Measurements from ENCODE around the gene ZC3H18.
A peak's percentile ranks its signal among the peaks of the same experiment; 100 is the strongest.
"Not testable (repeated sequence)": the region's sequence is repeated elsewhere in the genome, so short reads cannot be mapped to it uniquely, and the experiment has no call there.

ZC3H18 gene

DNA sequence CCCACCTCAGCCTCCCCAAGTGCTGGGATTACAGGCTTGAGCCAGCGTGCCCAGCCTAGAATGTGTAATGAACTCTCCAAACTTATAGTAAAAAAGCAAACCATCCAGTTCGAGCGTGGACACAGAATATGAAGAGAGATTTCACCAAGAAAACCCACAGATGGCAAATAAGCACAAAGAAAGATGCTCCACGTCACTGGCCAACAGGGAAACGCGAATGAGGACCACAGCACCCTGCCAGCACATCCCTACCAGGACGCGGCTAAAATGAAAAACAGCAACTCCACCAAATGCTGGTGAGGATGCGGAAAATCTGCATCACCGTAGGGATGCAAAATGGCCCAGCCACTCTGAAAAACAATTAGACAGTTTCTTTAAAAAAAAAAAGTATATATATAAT lies 91.3 kb downstream of the ZC3H18 start:
- DNase-seq: no peak

DNA sequence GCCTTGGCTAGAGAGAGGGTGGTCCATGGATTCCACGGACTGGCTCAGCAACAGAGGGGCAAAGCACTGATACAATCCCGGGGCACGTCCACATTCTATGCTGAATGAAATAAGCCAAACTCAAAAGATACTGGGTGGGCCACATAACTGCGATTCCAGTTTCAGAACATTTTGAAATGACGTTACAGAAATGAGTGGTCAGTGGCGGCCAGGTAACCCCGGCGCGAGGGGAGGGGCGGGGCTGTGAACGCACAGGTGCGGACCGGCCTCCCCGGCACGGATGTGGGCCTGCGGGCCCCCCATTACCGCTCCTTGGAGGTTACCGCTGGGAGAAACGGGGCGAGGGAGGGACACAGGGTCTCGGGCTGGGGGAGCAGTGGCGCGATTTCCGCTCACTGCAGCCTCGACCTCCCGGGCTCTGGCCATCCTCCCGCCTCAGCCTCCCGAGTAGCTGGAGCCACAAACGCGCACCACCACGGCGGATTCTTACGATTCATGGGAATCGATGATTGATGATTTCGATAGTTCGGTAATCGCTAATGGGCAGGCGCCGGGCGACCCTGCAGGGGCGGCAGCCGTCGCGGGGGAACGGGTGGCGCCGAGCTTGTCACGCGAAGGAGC lies 92.1 kb downstream of the ZC3H18 start:
- DNase-seq: no peak

DNA sequence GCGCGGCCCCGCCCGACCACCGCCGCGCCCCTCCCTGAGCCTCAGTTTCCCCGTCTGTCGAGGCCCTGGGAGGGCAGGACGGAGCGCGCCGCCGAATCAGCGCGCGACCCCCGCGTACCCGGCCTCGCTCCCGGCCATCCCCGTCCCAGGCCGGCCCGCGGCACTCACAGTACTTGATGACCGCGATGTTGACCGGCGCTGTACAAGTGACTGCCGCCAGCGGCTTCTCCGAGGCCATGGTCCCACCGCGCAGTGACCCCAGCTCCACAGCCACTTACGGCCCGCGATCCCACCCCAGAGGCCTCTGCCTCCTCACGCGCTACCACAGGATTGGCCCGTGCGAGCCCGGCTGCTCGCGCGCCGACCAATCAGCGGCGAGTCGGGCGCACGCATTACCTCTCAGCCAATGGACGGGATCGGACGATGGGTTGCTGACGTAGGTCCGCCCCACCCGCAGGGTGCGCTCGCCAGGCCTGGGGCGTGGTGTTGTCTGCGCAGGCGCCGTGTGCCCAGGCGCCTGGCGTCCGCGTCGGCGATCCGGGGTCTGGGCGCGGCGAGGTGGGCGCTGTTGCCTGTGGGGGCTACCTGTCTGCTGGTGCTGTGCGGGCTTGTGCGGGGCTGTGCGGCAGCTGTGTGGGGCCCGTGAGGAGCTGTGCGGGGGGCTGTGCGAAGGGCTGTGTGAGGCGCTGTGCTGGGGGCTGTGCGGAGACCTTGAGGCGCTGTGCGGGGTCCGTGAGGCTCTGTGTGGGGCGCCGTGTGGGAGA lies 92.8 kb downstream of the ZC3H18 start, which contains the start of gene MVD:
MVD (minus strand) TSS at position 249 of the 764 bp plus-strand sequence; CDS start at position 238, 11 bp downstream.
- peak; percentile 96 for DNase-seq

DNA sequence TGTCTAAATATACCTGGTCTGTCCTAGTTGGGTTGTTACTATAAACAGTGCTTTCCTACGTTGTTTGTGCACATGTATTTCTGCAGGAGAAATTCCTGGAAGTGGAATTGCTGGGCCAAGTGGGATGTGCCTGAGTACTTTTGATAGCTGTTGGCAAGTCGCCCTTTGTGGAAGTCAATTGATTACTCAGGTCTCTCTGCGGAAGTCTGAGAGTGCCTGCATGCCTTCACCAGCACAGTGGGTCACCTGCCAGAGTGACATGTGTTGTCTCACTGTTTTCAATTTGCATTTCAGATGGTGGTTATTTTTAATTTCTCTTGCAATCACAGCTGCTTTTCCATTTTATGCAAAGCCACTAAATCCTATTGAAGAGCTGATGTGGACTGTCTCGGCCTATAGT lies 94.9 kb downstream of the ZC3H18 start:
- no peak for DNase-seq

DNA sequence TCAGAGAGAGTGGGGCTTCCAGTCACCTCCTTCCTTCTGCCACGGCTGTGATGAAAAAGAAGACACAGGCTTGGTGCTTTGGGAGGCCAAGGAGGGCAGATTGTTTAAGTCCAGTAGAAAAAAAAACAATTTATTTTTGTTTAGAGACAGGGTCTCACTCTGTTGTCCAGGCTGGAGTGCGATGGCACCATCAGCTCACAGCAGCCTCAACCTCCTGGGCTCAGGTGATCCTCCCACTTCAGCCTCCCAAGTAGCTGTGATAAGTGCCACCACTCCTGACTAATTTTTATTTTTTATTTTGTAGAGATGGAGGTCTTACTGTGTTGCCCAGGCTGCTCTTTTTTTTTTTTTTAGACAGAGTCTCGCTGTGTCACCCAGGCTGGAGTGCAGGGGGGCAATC lies 95.4 kb downstream of the ZC3H18 start:
- DNase-seq: no peak

DNA sequence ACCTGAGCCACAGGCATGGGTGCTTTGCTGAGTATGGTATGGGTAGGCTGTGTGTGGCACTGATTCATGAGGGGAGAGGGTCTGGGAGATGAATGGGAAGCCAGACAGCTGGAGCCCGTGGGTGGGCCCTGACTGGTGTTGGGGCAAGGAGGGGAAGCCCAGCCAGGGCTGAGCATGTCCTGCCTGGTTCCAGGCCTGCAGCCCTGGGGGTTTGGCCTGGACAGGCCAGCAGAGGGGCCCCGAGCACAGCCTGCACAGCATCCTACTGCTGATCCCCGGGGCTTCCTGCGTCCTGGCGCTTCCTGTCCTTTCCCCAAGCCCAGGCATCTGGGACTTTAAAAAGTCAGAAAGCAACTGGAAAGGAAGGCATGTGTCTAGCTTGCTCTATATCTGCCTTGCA lies 97.3 kb downstream of the ZC3H18 start:
- DNase-seq: no peak

DNA sequence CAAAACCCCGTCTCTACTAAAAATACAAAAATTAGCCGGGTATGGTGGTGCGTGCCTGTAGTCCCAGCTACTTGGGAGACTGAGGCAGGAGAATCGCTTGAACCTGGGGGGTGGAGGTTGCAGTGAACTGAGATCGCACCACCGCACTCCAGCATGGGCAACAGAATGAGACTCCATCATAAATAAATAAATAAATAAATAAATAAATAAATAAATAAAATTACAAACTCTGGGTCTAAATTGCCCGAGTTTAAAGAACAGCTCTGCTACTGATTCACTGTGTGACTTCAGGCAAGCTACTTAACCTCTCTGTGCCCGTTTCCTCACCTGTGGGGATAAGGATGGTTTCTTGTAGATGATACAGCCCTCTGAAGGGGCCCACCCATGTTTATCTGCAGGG lies 99.3 kb downstream of the ZC3H18 start:
- not testable (repeated sequence) for DNase-seq

DNA sequence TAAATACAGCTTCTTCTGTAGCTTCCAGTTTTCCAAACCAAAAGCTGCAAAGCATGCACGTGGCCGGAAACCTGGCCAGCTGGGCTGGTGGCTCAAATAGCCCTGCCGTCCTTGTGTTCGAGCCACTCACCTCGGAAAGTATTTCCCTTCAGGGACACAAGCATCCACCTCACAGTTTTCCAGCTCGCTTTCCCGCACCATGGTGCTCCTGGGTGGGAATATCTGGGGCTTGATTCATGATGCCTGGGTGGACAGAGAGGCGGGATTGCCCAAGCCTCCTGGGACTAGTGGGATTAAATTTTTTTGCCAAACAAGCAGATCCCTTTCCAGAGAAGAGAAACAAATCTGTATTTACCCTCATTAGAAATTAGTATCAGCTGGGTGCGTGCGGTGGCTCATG lies 99.8 kb downstream of the ZC3H18 start:
- DNase-seq: no peak

DNA sequence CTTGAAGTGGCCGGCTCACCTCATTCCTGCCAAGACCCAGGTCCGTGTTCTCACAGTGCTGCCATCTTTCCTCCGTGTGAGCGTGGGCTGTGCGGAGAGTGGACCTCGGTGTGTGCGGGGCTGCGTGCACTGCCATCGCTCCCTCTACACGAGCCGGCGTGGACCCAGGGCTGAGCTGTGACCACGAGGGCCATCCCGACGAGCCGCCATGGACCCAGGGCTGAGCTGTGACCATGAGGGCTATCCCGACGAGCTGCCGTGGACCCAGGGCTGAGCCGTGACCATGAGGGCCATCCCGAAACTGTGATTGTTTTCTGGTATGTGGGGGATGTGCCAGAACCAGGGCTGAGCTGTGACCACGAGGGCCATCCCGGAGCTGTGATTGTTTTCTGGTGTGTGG lies 101.6 kb downstream of the ZC3H18 start:
- no peak for DNase-seq

DNA sequence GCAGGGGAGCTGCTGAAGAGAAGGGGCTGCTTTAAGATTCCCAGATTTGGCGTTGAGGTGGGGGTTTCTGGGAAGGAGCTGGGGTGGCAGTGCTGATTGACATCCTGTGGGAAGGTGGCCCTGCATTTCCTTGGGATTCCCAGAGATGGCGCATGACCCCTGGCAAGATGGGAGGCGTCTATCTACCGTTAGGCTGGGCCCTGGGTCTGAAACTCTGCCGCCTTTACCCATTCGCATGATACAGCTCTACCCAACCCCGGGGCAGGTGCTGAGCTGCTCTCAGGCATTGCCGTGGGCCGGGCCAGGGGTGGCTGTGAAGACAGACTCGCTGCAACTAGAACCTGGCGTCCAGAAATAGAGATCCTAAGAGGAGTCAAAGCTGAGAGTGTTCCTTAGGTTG lies 102.6 kb downstream of the ZC3H18 start:
- DNase-seq: no peak

DNA sequence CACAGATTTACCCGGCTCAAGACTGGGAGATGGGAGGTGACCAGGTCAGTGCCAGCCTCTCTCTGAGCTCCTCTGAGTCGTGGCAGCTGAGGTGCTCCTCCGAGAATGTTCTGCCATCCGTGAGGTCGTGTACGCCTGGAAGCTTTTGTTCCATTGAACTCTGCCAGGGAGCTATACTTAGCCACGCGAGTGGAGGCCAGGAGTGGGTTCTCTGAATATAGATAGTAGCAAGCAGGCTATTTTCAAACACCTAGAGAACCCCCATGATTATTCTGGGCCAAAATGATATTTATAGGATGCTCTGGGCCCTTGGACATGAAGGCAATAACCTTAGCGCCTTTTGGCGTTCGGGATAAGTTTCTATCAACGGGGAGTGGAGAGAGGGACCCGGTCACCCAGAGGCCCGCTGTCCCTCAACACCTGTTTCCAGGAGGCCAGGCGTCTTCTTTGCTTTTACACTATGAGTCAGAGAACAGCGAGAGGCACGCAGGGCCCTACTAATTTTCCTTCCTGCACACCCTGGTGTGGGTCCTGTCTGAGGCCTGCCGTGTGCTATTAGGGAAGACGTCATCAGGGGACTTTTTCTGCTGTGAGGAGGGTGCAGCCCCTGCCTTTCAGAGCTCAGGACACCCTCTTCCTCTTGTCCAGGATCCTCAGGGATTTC lies 103.6 kb downstream of the ZC3H18 start:
- DNase-seq: no peak

DNA sequence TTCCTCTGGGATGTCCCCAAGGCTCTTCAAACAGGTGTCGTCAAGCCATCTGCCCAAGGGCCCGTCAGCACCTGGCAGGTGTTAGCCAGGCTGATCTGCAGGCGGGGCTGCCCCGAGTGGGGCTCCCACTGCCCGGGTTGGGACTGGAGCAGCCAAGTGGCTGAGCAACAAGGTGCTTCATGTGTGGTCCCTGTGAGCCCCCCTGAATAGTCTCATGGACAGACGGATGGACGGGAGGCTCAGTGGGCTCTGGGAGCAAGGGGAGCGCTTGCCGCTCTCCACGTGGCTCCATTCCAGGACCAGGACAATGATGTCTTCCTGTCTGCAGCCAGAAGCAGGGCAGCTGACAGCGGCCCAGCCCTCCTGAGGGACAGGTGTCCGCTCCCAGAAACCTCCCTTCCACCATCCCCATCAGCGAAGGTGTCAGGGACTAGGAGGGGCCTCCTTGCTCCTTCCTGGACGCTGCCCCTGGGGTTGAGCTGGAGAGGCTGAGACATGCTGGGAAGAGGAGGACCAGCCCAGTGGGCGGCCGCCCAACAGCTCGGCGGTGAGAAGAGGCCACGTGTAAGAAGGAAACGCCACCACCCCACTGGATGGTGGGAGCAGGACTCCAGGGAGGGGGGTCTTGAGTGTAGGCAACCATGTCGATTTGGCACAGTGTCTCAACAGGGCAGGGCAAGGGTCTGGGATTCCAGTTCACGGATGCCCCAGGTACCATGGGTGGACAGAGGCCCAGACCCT lies 106.5 kb downstream of the ZC3H18 start:
- no peak for DNase-seq

DNA sequence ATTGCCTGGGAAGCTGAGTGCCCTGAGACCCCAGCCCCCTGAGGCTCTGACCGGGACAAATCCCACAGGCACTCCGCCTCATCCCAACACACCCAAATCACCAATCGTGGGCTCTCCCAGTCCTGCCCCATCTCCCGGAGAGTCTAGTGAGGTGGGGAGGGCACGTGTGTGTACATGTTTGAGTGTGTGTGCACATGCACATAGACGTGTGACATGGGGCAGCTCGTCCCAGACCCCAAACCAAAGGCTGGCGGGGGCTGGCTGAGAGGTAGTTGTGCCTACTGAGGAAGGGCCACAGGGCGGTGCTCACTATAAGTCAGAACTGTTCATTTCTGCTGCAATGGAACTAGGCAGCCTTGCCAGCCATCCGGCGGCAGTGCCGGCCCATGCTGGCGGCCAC lies 107.5 kb downstream of the ZC3H18 start:
- DNase-seq: no peak

DNA sequence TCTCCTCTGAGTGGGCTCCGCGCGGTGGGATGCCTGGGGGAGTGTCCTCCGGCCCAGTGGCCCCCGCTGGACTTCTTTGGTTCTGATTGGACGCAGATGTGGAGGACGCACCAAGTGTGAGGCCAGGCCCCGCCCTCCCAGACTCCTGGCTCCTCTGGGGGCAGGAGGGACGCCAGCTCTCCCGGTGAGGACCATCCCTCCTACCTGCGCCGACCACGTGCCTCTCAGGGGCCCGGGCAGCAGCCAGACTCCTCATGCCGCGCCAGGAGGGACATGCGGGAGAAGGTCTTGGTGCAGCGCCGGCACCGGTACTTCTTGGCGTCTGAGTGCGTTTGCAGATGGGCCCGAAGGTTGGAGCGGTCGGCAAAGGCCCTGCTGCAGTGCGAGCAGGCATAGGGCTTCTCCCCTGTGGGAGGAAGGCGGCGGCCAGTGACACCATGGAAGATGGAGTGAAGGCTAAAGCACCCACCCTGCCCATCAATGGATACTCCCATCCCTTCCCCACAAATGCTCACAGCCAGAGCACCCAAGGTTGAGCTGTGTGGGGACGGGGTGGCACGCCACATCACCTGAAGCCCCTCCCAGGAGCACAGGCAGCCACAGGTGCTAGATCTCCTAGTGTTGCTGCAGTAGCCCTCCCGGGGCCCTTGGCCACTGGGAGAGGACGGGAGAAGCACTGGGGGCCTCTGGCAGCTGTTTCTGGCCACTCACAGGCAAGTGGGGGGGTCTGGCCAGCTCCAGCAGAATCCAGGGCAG lies 108.2 kb downstream of the ZC3H18 start:
- no peak for DNase-seq

DNA sequence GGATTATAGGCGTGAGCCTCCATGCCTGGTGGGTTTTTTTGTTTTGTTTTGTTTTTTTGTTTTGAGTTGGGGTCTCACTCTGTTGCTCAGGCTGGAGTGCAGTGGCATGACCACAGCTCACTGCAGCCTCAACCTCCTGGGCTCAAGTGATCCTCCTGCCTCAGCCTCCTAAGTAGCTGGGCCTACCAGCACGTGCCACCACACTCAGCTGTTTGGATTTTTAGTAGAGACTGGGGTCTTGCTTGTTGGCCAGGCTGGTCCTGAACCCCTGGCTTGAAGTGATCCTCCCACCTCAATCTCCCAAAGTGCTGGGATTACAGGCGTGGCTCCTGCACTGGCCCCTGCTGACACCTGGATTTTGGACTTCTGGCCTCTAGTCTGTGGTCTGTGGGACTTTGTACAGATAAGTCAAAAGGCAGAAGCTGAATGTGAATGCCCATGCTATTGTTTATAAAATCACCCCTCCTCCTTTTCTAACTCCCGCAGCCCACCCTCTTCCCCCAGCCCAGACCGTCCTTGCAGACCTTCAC lies 110.4 kb downstream of the ZC3H18 start:
- DNase-seq: no peak

DNA sequence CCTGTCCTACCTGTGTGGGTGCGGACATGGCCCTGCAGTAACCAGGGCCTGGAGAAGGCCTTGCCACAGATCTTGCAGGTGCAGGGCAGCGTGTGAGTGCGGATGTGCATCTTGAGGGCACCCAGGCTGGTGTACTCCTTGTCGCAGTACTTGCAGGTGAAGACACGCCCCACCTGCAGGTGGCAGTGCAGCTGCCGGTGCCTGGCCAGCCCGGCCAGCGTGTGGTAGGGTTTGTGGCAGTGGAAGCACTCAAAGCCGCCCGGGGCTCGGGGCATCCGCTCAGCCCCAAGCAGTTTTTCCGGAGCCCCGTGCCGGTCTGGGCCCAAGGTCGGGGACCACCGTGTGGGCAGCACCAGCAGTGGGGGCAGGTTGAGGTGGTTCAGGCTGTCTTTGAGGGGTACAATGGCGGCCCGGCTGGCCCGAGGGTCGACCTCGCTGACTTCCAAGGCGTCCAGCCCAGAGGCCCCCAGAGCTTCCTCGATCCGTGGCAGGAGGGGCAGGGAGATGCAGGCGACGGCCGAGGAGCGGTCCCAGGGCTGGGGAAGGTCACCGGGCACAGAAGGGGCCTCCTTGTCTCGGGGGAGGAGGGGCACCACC lies 111.0 kb downstream of the ZC3H18 start:
- DNase-seq: peak; percentile 66

Data from stimulated activated CD8-positive, alpha-beta memory T cell treated with anti-CD3 and anti-CD28 coated beads, Interleukin-4, amount 100 ng/mL, for 48 hours (primary cell).